HL-60/S4 treated with phorbol 12-myristate 13-acetate at 8.2 ng/mL for 4 days and 3 days (cell line): Measurements from ENCODE around the gene GREM2.

Experiments used
- in situ Hi-C: fragments of 300-500 bp; cut with MboI; formaldehyde crosslinking; loops from 2 replicates; pipeline ENCODE4 v1.15.0; 2022; ENCODE audit warnings: low sequenced_read_pairs

GREM2 gene

DNA sequence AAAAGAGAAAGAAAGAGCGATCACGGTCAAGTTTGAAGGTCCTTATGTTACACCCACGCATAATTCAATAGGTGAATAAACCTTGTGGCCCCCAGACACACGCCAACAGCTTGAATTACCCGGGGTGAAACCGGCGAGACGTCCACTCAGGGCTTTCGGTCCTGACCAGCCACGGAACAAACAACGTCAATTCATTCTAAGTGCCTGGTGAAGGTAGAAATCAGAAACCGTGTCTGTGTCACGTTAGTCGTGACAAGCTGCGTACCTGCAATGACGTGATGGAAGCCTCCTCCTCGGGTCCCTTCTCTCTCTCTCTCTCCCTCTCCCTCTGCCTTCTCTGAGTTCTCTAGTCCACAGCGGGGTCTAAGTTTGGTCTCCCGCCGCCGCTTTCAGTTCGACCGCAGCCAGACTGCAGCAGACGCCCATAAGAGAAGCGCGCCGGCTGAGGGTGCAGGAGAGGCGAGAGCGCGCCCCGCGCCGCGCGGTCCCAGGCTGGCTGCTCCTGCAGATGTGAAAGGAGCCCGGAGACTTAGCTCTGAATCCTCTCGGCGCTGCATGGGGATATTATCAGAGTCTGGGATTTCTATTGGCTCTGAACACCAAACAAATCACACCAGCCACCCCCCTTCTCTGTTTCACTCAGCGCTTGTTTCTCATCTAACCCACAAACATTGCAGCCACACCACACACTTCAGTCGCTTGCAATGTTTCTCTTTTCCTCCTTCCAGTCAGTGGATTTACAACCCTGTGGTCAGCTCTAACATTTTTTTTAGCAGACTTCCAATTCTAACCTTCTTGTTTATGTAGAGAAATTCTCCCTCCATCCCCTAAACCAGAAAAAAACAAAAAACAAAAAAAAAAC is at the start of gene GREM2:
TSS of gene GREM2 (minus strand) at position 537 of the 862 bp plus-strand sequence. CDS start 118,680 bp downstream, outside the sequence.
- in situ Hi-C loops: no loop called here

DNA sequence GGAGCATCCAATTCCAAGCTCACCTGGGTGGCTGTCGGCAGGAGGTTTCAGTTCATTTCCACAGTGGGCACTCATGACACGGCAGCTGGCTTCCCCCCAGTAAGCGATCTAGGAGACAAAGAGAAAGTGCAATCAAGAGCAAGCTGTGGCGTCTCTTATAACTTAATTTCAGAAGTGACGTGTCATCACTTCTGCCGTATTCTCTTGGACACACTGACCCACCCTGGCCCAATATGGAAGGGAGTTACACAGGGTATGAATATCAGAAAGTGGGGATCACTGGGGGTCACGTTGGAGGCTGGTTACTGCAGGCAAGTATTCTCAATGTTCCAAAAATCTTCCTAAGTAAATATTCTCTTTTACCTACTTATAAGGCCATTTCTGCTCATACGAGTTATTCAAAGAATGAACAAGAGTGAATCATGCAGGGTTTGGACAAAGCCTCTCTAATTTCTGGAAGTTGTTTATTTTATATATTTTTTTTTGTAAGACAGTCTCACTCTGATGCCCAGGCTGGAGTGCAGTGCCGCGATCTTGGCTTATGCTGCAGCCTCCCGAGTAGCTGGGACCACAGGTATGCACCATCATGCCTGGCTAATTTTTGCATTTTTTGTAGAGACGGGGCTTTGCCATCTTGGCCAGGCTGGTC is 46.5 kb upstream of the GREM2 start:
- in situ Hi-C loops: no loop called here

DNA sequence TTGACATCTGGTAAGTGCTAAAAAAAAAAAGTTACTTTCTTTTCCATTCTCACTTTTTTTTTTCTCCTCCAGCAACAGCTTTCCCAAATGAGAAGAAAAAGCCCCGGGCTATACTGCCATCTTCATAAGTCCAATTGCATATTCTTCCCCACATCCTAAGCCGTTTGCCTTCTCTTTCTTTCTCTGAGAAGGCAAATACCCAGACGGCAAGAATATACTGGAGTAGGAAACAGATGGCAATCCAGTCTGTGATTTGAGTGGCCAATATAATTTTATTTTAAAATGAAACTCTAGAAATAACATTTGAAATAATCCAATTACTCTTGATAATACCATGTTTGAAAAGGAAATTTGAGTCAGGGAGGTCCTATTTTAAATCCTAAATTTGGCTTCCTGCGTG is 44.6 kb upstream of the GREM2 start:
- in situ Hi-C loops: no loop called here

DNA sequence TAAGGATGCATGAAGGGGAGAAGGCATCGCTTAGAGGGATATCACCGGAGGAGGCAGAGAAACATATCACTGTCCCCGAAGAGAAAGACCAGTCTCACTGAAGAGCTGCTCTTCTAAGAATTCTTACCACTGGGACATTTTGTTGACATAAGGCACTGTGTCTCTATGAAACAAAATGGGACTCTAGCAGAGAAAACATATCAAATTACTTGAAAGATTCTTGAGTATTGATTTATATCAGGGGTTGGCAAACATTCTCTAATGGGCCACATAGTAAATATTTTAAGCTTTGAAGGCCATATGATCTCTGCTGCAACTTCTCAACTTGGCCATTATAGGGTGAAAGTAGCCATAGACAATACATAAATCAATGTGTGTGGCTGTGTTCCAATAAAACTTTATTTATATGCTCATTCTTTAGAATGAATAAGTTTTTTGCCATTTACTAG is 41.0 kb upstream of the GREM2 start:
- in situ Hi-C loops: no loop called here

DNA sequence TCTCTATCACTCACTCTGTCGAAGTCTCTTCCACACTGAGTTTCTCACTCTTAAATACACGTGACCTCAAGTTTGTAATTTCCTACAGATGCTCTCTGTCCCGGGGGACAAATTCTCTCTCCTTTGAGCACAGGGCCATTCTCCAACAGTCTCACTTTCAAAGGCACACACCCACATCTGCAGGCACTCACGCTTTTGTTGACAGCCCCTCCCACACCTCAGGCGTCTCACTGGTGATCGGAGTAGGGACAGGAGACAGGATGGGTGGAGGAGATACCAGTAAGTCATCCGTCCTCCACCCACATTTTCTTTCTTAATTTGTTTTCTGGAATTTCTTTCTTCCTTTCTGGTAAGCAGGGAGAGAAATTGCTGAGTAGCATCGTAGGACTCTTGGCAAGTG is 40.6 kb upstream of the GREM2 start:
- in situ Hi-C loops: no loop called here

DNA sequence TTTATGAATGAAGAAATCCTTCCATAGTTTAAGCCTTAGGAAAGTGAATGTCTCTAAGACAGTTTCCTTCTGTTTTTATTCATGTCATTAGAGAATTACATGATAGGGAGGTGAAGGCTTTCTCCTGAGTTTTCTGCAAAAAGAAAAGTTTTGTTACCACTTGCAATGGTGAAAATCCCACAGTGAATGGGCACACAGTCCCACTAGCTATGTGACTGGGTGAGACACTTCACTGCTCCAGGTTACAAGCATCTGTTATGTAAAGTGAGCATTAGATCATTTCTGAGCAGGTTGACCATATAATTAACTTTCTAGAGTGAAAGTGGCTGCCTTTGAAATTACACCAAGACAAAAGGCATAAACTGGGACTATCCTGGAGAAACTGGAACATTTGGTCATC is 38.9 kb upstream of the GREM2 start:
- in situ Hi-C loops: no loop called here

DNA sequence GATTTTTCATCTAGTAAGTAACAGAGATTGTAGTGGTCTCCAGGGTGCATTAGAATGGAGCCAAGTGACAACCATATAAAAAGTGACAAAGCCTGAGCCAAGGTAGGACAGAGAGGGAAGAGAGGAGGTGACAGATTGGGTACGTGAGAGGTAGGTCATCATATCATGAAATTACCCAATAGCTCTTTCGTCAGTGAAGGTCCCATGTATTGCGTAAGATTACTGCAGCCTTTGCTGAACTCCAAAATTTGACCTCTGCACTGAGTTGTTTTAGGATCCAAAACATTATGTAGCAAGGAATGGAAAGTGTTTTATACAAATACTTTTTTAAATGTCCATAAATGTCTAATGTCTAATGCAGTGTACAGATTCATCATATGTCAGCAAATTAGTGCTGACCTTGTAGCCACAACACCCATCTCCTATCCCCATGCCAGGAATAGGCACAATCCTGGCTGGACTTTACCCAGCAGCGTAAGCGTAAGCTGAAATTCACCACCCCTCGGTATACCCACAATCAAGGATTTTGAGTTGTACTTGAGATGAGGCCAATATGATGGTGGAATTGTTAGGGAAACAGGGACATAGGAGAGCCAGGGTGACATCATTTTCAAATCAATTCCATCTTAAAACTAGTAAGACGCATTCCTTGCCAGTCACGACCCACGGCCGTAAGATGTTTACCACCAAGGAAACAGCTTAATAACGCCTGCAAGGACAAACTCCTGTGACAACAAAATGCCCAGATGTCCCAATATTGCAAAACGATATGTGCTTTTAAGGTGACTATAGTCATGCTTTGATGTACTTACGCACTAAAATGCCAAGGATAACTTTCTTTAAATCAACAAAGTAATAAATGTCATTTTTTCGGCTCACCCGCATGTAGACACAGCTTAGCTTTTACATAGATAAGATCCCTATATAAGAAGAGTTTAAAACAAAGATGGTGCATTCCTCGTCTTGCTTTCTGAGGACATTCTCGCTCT is 38.1 kb upstream of the GREM2 start:
- in situ Hi-C loops: no loop called here

DNA sequence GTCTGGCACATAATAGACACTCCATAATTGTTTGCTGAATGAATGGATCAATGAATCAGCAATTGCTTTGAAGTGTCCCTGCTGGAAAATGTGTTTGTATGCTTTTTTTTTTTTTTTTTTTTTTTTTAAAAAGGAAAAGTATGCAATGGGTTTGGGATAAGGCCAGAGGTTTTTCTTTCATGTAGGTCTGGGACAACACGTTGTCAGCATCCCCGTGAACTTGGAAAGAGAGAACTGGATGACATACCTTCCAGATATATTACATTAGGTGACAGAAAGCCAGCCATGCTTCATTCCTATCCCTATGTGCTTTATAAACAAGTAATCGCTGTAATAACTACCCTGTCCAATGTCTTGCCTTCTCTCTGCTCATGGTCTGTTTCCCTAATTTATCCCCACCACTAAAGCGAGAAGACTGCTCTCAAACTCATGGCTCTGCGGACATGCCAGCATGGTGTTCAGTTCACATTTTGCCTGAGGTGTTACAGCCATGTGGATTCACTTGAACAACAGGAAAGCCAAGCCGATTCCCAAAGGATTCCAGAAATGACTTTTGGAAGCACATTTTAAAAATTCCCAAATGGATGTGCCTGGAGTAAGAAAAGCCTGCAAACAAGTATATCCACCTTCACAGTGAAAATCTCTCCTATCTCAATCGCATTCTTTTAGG is 34.8 kb upstream of the GREM2 start:
- in situ Hi-C loops: no loop called here

DNA sequence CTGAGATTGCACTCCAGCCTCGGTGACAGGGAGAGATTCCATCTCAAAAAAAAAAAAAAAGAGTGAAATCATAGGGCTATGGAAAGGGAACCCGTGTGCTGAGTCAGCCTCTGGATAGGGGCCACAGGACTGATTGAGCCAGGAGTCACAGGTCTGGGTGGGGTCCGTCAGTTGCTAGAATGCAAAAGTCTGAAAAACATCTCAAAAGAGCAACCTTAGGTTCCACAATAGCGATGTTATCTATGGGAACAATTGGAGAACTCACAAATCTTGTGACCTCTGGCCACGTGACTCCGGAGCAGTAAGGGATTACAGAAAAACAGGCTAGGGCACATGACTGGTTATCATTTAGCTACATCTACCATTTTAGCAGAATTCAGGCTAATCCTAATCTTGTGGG is 32.8 kb upstream of the GREM2 start:
- in situ Hi-C loops: no loop called here

DNA sequence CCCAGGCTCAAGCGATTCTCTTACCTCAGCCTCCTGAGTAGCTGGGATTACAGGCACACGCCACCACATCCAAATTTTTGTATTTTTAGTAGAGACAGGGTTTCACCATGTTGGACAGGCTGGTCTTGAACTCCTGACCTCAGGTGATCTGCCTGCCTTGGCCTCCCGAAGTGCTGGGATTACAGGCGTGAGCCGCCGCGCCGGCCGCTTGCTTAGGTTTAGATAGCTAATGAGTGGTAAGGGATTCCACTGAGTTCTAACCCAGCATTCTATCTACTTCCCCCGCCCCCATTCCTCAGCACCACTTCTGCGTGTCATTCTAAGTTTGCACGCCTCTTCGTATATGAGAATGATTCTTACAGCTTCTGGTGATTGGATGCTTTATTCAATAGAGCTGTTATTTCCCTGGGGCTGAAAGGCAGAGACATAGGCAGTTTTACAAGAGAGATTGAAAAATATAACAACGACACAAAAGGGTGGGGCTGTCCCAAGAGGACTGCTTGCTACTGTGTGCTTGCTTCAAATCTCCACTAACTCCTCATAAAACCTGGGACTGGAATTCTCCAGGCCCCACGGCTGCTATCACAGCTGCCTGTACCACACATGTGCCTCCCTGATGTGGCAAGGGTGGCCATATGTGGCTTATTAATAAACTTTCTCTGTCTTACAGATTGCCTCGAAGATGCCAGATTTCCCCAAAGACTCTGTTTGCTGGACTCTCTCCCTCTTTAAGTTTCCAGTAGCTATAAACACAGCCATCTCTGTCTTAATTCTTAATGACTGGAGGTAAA is 23.7 kb upstream of the GREM2 start:
- in situ Hi-C loops: no loop called here

DNA sequence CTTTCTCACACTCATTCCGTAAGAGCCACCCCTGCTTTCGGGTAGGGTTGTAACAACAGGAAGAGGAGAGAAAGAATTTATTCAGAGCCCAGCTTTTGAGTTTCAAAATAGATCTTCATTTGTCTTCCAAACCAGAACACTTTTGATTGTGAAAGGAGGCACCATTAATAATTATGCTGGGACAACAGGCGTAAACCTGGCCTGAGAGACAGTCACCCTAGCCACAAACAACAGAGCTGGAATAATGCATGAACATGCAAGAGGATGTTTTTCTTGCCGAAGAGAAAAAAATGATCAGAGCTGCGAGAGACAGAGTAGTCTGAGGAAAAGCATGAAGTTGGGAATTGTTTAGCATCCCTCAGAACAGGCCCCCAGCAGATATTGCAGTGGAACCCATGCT is 18.5 kb upstream of the GREM2 start:
- in situ Hi-C loops: no loop called here

DNA sequence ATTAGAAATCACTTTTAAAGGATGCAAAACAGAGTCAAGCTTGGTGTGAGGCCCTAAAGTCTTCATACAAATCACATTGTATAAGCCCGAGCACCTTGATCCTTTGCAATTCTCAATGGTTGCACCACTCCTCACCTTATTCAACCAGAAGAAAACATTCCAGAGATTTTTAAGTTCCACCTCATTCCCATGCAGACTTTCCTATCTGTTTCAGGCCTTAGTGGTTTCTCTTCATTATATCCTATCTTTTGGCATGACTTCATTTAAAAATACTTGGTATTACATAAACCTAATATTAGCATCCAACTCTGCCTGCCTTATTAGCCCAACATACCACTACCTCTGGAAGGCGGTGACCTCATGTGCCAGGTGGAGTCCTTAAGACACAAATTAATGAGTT is 9.3 kb upstream of the GREM2 start:
- in situ Hi-C loops: no loop called here

DNA sequence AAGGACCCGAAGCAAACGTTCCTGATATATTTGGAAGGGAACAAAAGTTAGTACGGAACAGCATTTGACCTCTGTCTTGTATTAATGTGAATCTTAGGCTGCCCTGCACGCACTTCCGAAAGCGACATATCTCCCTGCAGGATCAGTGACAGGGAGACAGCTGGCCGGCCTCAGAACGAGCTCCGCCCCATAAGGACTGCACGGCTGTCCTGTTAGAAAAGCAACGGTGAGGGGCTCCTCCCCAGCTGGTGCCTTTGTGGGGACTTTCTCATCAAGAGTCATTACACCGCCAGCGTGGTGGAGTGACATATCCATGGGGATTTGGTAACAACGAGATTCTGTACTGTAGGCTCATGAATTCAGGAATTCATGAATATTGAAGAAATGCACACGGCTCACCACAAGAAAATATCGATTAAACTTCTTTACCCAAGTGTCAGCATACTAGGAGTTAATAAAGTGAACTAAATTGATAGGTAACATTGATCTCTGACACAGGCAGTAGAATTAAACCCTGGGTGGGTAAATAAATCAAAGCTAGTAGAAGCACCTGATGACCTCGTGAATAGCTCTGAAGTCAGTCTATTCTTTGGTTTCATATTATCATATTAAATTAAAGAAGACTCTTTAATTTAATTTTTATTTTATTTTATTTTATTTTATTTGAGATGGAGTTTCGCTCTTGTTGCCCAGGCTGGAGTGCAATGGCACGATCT is 8.1 kb upstream of the GREM2 start:
- in situ Hi-C loops: no loop called here

DNA sequence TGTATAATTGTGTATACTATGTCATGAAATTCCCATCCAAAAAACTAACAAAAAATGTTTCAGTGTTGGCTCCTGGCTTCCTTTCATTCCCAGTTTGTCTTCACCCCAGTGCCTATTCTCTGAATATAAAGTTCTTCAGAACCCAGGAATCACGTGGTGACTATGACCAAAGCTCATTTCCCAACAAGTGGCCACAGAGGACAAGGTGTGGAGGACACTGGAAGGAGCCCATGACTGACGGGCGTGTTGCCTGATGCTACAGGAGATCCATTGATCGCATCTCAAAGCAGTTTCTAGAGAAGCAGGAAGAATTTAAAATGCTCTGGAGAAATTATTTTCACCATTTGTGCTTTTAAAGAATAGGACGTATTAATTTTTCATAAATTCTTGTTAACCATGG is 7.4 kb upstream of the GREM2 start:
- in situ Hi-C loops: no loop called here

DNA sequence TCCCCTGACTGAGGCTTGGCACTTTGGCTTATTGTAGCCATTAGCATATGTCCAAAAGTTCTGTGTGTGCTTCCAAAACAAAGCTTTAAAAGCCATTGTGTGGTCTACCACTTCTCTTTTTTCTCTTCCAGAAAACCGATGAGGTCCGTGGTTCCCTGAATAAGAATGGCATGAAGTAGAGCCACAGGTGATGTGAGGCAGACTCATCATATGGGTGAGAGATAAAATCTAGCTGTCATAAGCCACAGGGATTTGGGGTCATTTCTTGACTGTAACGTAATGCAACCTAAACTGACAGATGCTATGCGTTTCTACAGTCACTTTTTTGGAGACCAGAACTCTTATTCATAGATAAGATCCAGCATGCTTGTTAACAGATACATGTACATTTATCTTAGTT is 7.0 kb upstream of the GREM2 start:
- in situ Hi-C loops: no loop called here

DNA sequence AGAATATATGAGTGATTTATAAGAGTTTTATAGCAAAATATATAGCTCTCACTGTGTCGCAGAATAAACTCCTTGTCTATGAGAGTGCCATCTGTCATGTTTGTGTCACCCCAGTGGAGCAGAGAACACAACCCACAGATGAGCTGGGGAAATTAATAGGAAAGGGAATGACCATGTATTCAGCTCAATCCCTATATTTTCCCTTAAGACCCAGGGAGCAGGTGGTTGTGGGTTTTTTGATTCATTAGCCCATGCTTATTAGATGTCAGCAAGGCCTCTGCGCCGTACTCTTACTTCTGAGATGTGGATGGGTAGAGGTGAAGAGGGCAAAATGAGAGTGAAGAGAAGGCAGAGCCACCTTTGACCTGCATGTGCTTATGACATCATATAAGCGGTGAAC is 4.1 kb upstream of the GREM2 start:
- in situ Hi-C loops: no loop called here

DNA sequence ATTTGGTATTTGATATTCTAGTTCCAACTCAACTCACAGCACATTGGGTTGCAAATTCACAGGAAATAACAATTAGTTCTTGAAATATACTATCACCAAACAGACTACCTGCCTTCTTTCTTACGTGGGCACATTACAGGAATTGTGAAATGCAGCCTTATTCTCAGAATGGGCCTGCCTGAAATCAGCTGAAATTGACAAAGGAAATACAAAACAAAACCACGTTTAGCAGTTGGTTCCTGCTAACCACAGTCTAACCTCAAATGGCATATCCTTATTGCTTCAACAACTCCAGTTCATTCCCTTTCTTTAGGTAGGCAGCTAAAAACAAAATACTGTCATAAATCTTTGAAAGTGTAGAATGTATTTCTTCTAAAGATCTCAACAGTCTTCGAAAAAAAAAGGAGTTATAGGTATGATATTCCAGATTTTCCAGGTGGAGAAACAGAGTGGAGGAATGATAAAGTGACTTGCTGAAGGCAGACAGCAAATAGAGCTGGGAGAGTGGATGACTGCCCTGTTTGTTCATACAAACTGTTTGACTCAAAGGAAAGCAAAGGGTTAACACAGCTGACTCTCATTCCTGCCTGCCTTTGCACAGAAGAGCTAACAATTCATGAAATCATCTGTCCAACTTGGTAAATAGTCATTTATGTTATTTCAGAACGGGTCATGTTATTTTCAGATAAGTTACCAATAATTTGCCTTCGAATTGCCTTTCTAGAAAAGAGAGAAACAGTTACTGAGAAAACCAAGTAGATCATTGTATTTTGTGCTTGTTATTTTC is 1.6 kb upstream of the GREM2 start:
- in situ Hi-C loops: no loop called here

DNA sequence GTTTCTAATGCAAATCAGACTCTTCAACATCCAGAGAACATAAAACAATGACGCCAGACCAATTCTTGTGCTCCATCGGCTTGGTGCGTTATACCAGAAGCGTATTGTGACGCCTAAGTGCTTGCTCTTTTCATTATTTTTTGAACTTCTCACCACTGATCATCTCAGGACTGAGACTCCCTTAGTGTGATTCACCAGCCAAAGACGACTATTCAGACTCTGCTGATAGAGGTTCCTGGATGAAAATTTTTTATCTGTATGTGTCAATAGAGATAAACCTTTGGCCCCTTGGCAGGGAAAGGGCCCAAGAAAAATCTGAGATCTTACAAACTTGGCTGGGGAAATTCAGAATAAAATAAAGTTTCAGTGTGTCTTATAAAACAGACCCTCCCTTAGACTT is 856 bp upstream of the GREM2 start:
- in situ Hi-C loops: no loop called here

DNA sequence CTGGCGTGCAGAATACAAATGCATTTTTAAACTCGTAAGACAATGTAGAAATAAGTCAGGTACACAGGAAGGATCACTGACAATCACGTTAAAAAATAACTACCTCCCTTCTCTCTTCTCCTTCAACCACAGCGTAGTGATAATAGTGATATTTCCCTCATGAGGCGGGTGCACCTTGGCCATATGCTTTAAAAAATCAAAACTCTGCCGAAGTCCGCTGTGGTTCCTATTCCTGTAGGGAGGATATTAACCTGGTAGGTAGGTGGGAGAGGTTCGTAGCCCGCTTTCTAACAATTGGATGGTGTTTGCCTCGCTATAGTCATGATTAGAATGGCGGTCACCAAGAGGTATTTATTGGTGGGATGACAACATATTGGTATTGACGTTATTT is 732 bp downstream of the GREM2 start:
- in situ Hi-C loops: no loop called here
